ENCODE measurements around the gene LDLRAD4.

LDLRAD4 gene

DNA sequence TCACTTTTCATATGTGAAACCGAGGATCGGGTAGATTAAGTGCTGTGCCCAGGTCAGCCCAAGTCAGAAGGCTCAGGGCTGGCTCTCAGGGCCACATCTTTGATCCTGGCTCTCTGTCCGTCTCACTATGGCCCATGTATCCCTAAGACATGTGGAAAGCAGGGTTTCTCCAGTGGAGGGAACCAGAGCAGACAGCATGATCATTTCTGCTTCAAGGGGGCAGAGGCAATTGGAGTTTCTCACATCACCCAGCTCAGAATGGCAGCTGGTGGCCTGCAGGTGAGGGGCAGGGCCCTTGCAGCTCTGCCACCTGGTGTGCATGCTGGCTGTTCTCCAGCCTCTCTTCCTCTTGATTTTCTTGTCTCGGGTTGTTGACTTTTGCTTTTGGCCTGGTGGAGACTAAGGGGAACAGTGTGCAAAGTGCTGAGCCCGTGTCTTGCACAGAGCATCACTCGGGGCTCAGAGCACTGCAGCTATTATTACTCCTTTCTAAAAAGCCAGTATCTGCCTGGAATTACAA is 27.0 kb downstream of the LDLRAD4 start (continued):
- TF ChIP-seq, protein P1, sequence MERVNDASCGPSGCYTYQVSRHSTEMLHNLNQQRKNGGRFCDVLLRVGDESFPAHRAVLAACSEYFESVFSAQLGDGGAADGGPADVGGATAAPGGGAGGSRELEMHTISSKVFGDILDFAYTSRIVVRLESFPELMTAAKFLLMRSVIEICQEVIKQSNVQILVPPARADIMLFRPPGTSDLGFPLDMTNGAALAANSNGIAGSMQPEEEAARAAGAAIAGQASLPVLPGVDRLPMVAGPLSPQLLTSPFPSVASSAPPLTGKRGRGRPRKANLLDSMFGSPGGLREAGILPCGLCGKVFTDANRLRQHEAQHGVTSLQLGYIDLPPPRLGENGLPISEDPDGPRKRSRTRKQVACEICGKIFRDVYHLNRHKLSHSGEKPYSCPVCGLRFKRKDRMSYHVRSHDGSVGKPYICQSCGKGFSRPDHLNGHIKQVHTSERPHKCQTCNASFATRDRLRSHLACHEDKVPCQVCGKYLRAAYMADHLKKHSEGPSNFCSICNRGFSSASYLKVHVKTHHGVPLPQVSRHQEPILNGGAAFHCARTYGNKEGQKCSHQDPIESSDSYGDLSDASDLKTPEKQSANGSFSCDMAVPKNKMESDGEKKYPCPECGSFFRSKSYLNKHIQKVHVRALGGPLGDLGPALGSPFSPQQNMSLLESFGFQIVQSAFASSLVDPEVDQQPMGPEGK (CRISPR knock-in tag; IDR thresholded peaks at IDR 0.05; ENCODE audit: borderline replicate concordance), result no peak

DNA sequence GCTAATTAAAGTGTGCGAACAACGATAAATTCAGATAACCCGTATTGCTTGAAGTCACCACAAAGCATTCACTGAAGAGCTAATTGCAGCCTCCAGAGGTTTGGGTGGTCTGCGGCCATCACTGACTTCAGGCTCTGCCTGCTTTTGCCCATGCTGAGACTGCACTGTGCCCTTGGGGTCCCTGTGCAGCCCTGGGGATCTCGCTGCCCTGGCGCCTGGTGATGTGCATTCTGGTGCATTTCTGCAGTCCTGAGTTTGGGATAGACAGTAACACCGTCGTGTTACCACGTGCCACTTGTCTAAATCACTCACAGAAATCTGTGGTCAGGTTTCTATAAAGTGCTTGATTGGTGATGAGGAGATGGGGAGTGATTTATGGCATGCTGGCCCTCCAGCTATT is 27.6 kb downstream of the LDLRAD4 start:
- TF ChIP-seq RARB (CRISPR knock-in tag; IDR thresholded peaks at IDR 0.05) (no peak), ISL1 (CRISPR knock-in tag; IDR thresholded peaks at IDR 0.05) (no peak), ZNF565 (CRISPR knock-in tag; conservative IDR thresholded peaks at IDR 0.05; ENCODE audit: low read depth) (no peak), ARNTL (CRISPR knock-in tag; IDR thresholded peaks at IDR 0.05; ENCODE audit: borderline replicate concordance, low read depth) (no peak), OSR1 (CRISPR knock-in tag; IDR thresholded peaks at IDR 0.05) (no peak), SNAI2 (CRISPR knock-in tag; IDR thresholded peaks at IDR 0.05) (no peak), ESRRG (CRISPR knock-in tag; IDR thresholded peaks at IDR 0.05) (no peak), ZC3H10 (CRISPR knock-in tag; IDR thresholded peaks at IDR 0.05) (no peak), ZNF70 (CRISPR knock-in tag; IDR thresholded peaks at IDR 0.05) (no peak), GLIS3 (CRISPR knock-in tag; IDR thresholded peaks at IDR 0.05) (no peak), CSDC2 (CRISPR knock-in tag; IDR thresholded peaks at IDR 0.05) (no peak), TCF4 (CRISPR knock-in tag; IDR thresholded peaks at IDR 0.05; ENCODE audit: borderline replicate concordance) (no peak)
- TF ChIP-seq, protein P2, sequence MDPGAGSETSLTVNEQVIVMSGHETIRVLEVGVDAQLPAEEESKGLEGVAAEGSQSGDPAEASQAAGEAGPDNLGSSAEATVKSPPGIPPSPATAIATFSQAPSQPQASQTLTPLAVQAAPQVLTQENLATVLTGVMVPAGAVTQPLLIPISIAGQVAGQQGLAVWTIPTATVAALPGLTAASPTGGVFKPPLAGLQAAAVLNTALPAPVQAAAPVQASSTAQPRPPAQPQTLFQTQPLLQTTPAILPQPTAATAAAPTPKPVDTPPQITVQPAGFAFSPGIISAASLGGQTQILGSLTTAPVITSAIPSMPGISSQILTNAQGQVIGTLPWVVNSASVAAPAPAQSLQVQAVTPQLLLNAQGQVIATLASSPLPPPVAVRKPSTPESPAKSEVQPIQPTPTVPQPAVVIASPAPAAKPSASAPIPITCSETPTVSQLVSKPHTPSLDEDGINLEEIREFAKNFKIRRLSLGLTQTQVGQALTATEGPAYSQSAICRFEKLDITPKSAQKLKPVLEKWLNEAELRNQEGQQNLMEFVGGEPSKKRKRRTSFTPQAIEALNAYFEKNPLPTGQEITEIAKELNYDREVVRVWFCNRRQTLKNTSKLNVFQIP (CRISPR knock-in tag; IDR thresholded peaks at IDR 0.05; ENCODE audit: borderline replicate concordance, low read depth), result no peak
- TF ChIP-seq, protein P3, sequence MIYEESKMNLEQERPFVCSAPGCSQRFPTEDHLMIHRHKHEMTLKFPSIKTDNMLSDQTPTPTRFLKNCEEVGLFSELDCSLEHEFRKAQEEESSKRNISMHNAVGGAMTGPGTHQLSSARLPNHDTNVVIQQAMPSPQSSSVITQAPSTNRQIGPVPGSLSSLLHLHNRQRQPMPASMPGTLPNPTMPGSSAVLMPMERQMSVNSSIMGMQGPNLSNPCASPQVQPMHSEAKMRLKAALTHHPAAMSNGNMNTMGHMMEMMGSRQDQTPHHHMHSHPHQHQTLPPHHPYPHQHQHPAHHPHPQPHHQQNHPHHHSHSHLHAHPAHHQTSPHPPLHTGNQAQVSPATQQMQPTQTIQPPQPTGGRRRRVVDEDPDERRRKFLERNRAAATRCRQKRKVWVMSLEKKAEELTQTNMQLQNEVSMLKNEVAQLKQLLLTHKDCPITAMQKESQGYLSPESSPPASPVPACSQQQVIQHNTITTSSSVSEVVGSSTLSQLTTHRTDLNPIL (CRISPR knock-in tag; IDR thresholded peaks at IDR 0.05; ENCODE audit: low read depth), result no peak
- ATAC-seq, result no peak

DNA sequence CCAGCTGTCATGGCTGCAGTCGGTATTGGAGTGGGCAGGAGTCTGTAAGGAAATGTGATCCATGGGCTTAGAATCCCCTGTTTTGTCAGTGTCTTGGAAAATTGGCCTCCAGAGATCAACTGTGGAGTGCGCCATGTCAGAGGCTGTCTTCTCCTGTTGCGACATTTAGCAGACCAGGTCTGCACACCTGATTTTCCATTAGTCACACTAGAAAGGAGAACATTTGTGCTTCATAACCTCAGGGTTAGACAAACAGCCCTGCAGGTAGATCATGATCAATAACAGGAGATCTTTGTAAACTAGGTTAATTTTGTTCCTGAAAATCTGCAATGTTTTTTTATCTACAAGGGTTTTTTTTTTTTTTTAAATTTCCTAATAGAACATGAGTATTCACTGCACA is 28.0 kb downstream of the LDLRAD4 start:
- ATAC-seq, result no peak
- TF ChIP-seq ARNTL (CRISPR knock-in tag; IDR thresholded peaks at IDR 0.05; ENCODE audit: borderline replicate concordance, low read depth) (no peak), GLIS3 (CRISPR knock-in tag; IDR thresholded peaks at IDR 0.05) (no peak), ZNF8 (CRISPR knock-in tag; IDR thresholded peaks at IDR 0.05) (no peak), ESRRG (CRISPR knock-in tag; IDR thresholded peaks at IDR 0.05) (no peak), ISL1 (CRISPR knock-in tag; IDR thresholded peaks at IDR 0.05) (no peak), ZFP3 (CRISPR knock-in tag; IDR thresholded peaks at IDR 0.05) (no peak), BACH2 (CRISPR knock-in tag; IDR thresholded peaks at IDR 0.05; ENCODE audit: borderline replicate concordance) (no peak), ZFP30 (CRISPR knock-in tag; IDR thresholded peaks at IDR 0.05) (no peak), TCF4 (CRISPR knock-in tag; IDR thresholded peaks at IDR 0.05; ENCODE audit: borderline replicate concordance) (no peak), ZNF565 (CRISPR knock-in tag; conservative IDR thresholded peaks at IDR 0.05; ENCODE audit: low read depth) (no peak), PPARA (CRISPR knock-in tag; IDR thresholded peaks at IDR 0.05; ENCODE audit: borderline replicate concordance) (no peak), TOX (CRISPR knock-in tag; IDR thresholded peaks at IDR 0.05; ENCODE audit: borderline replicate concordance) (no peak), OSR1 (CRISPR knock-in tag; IDR thresholded peaks at IDR 0.05) (no peak), RARB (CRISPR knock-in tag; IDR thresholded peaks at IDR 0.05) (no peak), ZC3H10 (CRISPR knock-in tag; IDR thresholded peaks at IDR 0.05) (no peak)
- TF ChIP-seq, protein P2 (CRISPR knock-in tag; IDR thresholded peaks at IDR 0.05; ENCODE audit: borderline replicate concordance, low read depth), result no peak
- TF ChIP-seq, protein P1 (CRISPR knock-in tag; IDR thresholded peaks at IDR 0.05; ENCODE audit: borderline replicate concordance), result no peak
- TF ChIP-seq, protein P4, sequence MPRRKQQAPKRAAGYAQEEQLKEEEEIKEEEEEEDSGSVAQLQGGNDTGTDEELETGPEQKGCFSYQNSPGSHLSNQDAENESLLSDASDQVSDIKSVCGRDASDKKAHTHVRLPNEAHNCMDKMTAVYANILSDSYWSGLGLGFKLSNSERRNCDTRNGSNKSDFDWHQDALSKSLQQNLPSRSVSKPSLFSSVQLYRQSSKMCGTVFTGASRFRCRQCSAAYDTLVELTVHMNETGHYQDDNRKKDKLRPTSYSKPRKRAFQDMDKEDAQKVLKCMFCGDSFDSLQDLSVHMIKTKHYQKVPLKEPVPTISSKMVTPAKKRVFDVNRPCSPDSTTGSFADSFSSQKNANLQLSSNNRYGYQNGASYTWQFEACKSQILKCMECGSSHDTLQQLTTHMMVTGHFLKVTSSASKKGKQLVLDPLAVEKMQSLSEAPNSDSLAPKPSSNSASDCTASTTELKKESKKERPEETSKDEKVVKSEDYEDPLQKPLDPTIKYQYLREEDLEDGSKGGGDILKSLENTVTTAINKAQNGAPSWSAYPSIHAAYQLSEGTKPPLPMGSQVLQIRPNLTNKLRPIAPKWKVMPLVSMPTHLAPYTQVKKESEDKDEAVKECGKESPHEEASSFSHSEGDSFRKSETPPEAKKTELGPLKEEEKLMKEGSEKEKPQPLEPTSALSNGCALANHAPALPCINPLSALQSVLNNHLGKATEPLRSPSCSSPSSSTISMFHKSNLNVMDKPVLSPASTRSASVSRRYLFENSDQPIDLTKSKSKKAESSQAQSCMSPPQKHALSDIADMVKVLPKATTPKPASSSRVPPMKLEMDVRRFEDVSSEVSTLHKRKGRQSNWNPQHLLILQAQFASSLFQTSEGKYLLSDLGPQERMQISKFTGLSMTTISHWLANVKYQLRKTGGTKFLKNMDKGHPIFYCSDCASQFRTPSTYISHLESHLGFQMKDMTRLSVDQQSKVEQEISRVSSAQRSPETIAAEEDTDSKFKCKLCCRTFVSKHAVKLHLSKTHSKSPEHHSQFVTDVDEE (CRISPR knock-in tag; IDR thresholded peaks at IDR 0.05), result no peak
- TF ChIP-seq, protein P3 (CRISPR knock-in tag; IDR thresholded peaks at IDR 0.05; ENCODE audit: low read depth), result no peak
- TF ChIP-seq, protein P5, sequence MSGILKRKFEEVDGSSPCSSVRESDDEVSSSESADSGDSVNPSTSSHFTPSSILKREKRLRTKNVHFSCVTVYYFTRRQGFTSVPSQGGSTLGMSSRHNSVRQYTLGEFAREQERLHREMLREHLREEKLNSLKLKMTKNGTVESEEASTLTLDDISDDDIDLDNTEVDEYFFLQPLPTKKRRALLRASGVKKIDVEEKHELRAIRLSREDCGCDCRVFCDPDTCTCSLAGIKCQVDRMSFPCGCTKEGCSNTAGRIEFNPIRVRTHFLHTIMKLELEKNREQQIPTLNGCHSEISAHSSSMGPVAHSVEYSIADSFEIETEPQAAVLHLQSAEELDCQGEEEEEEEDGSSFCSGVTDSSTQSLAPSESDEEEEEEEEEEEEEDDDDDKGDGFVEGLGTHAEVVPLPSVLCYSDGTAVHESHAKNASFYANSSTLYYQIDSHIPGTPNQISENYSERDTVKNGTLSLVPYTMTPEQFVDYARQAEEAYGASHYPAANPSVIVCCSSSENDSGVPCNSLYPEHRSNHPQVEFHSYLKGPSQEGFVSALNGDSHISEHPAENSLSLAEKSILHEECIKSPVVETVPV (CRISPR knock-in tag; IDR thresholded peaks at IDR 0.05), result no peak

Data from SK-N-SH treated with all-trans-retinoic acid at 6 μM for 48 hours (cell line).